Fibroblast of gingiva (primary cell): Measurements from ENCODE around the gene RABL6.

Experiments
- DNase-seq: peaks from one replicate; pipeline ENCODE4 v3.0.0-alpha.2; 2011; ENCODE audit warnings: low read depth

The RABL6 gene

DNA sequence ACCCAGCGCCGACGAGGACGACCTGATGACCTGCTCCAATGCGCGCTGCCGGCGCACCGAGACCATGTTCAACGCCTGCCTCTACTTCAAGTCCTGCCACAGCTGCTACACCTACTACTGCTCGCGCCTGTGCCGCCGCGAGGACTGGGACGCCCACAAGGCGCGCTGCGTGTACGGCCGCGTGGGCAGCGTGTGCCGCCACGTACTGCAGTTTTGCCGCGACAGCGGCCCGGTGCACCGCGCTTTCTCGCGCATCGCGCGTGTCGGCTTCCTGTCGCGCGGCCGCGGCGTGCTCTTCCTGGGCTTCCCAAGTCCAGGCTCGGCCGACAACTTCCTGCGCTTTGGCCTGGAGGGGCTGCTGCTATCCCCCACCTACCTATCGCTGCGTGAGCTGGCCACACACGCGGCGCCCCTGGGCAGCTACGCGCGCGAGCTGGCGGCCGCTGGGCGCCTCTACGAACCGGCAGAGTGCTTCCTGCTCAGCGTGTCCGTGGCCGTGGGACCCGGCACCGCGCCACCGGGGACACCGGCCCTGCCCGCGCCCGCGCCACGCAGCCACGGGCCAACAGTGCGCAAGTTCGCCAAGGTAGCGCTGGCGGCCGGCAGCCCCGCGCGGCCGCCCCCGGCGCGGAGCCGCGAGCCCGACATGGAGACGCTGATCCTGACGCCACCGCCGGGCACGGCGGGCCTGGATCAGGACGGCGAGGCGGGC is 38.8 kb downstream of the RABL6 start:
- DNase-seq = no peak

DNA sequence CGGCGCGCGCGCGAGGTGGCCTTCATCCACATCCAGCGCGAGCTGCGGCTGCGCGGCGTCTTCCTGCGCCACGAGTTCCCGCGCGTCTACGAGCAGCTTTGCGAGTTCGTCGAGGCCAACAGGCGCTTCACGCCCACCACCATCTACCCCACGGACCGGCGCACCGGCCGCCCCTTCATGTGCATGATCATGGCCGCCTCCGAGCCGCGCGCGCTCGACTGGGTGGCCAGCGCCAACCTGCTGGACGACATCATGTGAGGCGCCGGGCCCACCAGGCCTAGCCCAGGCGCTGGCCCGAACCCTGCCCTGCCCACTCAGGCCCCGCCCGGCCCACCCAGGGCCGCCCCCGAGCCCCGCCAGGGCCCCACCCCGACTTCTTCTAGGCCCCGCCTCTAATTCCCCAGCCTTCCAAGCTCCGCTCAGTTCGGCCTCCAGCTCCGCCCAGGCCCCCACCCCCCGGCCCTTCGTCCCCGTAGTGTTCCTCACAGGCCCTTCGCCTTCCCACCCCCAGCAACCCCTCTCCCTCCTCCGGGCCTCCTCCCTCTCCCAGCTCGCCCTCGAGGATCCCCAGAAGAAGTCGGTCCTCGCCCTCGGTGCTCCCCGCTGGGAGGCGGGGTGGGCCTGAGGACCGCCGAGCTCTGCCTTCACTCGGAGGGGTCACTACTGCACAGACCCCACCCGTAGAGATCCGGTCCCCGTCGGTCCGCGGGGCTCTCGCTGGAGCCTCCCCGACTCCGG is 39.5 kb downstream of the RABL6 start:
- peak; percentile 73 for DNase-seq

DNA sequence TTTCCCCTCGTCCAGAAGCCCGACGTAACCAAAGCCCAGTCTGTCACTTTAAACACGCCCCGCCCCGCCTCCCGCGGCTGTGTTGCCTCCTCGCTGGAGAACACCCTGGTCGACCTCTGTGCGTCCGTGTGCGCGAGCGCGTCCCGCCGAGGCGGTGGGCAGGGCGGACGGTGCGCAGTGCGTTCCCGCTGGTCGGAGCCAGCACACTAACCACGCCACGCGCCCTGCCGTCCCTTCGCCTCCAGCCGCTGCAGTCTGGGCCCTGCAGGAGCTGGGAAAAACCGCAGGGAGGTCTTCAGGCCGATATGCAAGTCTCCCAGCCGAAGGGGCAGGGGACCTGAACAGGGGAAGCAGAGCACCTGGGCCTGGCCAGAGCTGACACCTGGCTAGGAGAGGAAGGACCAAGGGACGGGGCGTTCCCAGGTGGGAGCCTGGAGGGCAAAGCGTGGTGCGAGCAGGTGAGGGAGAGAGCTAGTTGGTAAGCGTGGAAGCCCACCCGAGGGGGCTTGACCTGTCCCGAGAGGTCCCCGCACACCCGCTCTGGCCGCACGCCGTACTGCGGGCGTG is 40.2 kb downstream of the RABL6 start:
- DNase-seq = peak; percentile 84

DNA sequence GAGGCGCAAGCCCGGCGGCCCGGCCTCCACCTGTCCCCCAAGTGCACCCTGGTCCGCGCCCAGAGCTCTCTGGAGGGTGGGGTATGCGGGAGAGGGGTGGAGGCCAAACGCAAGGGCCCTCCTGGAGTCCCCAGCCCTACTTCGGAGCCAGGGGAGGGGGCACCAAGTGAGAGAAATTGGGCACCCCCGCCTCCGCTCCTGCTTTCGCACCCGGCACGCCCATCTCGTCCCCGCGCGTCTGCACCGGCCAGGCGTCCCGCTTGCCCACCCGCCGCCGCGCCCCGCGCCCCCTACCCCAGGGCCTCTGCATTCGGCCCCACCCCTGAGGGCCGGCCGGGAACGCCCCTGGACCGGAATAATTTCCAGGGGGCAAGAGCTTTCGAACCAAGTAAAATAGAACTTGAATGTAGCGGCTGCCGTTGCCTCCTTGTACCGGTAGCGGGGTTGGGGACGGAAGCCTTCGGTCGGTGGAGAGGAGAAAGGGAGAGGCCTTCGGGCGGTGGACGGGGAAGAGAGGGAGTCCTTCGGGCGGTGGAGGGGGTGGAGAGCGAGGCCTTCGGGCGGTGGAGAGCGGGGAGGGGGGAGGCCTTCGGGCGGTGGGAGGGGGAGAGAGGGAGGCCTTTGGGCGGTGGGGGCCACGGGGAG is 40.8 kb downstream of the RABL6 start:
- DNase-seq = no peak

DNA sequence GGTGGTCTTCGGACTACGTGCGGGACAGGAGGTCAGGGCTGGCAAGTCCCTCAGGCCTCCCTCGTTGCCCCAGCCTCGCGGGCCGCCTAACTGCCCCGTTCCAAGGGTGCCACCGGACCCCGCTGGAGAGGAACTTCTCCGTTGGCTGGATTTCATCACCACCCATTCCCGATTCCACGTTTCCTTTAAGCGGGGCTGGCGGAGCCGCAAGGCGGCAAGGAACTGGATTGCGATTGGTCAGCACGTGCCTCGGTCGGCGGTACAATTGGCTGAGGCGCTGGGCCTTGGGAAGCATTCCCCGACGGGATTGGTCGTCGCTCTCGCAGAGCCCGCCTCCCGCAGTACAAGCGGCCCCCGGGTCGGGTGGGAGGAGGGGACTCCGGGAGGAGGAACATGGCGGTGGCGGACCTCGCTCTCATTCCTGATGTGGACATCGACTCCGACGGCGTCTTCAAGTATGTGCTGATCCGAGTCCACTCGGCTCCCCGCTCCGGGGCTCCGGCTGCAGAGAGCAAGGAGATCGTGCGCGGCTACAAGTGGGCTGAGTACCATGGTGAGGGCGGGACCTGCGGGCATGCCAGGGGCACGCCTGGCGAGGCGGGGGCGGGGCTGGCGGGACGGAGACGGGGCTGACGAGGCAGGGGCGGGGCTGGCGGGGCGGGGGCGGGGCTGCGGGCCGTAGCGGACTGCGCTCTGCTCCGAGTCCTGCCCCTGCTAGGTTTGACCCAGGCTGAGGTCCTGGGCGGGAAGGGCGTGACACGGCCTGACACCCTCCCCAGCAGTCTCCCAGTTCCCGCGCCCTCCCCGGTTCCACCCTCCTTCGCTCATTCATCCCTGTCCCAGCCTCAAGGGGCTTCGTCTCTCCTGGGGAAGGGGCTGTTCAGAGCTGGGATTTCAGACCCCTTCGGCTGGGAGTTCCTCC is 41.6 kb downstream of the RABL6 start, which contains the start of gene PHPT1:
TSS of gene PHPT1 (plus strand) at position 372 of the 922 bp plus-strand sequence. CDS start at position 394, 22 bp downstream.
- peak; percentile 99 for DNase-seq

DNA sequence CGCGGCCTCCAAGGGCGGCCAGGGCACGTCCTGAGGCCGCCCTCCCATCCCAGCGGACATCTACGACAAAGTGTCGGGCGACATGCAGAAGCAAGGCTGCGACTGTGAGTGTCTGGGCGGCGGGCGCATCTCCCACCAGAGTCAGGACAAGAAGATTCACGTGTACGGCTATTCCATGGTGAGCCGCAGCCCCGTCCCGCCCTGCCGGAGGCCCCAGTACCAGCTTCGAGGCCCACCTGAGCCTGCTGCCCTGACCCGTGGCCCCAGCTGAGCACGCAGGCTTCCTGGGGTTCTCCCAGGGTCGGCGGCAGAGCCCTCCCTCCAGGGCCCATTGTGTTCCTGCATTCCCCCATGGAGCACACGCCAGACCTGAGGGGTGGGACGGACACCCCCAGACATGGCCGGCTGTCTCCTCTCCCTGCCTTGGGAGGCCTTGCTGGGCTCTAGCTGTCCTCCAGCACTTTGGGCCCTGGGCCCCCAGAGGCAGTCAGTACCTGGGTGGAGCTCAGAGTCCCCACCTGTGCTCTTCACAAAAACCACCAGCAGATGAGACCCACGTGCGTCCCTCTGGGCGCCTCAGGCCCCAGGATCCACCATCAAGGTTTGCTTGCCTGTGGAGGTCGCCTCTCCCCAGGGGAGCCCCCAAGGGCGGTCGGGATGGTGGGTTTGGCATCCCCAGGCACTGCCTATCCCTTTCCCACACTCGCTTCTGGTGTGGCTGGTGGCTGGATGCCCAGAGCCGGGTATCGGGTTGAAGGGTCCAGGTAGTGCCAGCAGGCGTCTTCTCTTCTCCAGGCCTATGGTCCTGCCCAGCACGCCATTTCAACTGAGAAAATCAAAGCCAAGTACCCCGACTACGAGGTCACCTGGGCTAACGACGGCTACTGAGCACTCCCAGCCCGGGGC is 42.5 kb downstream of the RABL6 start:
- DNase-seq = no peak

DNA sequence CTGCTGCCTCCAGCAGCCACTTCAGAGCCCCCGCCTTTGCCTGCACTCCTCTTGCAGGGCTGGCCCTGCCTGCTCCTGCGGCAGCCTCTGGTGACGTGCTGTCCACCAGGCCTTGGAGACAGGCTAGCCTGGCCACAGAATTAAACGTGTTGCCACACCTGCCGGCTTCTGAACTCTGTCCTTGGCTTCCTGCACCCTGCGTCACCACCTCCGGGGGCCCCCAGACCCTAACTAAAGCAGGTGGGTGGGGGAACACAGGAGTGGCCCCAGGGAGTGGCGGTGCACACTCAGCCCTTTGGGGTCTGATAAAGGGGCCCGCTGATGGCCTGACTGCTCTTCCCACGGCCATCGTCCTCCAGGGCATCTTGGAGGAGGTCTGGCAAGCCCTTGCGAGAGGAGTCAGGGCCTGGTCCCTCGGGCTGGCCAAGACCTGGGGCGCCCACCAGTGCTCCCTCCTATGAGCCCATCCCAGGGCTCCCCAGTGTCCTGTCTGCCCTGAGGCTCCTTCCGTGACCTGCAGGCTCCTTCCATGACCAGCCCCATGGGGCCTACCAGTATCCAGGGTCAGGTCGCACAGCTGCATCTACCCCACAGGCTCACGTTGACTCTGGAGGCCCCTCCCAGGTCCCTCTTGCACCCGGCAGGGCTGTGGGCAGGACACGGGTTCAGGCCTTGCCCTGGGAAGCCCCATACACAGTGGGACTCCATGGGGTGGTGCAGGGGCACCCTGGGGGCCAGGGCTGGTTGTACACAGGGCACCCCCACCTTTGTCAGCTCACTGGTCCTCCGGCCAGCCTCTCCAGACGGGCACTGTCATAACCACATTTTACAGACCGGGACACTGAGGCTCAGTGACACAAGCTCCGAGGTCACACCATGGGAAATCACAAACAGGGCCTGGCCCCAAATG is 43.4 kb downstream of the RABL6 start:
- no peak for DNase-seq

DNA sequence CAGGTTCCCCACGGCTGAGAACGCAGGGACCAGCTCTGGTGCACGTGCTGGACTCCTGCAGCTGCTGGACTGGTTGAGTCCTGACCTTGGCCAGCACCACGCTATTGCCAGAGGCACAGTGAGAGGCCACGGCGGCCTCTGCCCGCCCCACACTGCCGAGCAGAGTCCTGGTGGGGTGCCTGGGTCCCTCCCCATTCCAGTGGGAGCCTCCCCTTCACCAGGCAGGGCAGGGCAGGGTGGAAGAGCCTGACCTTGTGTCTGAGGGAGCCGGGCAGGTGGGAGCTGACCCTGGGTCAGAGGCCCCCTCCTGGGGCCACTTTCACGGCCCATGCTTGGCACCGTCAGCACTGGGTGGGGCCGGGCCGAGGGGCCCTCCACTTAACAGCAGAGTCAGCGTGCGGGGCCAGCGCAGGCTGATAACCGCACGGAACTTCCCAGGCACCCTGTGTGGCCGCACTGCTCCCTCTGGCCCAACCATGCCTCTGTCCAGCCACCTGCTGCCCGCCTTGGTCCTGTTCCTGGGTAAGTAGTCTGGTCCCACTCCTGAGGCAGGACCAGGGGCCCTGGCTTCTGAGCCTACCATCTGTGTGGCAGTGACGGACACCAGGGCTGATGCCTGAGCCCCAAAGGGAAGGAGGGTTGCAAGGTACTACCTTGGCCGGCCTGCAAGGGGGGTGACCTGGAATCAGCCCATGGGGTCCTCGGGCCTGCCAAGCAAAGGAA is 44.4 kb downstream of the RABL6 start, which contains the start of gene MAMDC4:
TSS of gene MAMDC4 (plus strand) at position 406 of the 723 bp plus-strand sequence. CDS start at position 477, 71 bp downstream.
- no peak for DNase-seq

DNA sequence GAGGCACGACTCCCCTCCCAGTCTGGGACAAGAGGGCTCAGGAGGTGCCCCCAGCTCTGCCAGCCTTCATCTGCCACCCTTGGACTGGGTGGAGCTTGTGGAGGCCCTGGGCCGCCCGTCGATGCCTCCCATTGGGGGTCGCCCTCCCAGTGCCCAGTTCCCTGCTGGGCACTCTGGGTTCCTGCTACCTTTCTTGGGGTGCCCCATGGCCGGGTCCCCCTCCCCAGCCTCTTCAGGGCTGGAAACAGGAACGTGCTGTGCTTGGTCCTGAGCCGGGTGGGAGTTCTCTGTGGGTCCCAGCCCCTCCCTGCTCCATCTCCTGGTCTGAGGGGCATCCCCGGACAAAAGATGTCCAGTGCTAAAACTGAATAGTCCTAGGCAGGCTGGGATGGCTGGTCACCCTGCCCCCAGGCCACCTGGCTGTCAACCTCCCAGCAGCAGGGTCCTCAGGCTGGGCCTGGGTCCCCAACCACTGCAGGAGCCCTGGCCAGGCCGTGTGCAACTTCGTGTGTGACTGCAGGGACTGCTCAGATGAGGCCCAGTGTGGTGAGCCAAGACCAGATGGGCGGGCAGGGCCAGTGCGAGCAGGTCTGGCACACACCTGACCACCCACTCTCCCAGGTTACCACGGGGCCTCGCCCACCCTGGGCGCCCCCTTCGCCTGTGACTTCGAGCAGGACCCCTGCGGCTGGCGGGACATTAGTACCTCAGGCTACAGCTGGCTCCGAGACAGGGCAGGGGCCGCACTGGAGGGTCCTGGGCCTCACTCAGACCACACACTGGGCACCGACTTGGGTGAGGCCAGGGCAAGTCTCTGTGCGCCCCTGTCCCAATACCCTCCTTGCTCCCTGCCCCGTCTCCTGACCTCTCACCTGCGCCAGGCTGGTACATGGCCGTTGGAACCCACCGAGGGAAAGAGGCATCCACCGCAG is 45.2 kb downstream of the RABL6 start:
- DNase-seq = no peak

DNA sequence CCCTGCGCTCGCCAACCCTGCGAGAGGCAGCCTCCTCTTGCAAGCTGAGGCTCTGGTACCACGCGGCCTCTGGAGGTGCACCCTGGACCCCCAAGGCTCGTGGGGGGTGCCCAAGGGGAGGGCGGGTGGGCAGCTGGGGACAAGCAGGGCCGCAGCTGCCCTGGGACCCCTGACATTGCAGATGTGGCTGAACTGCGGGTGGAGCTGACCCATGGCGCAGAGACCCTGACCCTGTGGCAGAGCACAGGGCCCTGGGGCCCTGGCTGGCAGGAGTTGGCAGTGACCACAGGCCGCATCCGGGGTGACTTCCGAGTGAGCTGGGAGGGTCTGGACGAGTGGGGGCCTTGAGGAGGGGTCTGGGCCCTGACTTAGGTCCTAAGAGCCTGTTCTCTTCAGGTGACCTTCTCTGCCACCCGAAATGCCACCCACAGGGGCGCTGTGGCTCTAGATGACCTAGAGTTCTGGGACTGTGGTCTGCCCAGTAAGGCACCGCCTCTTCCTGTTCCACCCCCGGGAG is 45.9 kb downstream of the RABL6 start:
- DNase-seq = no peak

DNA sequence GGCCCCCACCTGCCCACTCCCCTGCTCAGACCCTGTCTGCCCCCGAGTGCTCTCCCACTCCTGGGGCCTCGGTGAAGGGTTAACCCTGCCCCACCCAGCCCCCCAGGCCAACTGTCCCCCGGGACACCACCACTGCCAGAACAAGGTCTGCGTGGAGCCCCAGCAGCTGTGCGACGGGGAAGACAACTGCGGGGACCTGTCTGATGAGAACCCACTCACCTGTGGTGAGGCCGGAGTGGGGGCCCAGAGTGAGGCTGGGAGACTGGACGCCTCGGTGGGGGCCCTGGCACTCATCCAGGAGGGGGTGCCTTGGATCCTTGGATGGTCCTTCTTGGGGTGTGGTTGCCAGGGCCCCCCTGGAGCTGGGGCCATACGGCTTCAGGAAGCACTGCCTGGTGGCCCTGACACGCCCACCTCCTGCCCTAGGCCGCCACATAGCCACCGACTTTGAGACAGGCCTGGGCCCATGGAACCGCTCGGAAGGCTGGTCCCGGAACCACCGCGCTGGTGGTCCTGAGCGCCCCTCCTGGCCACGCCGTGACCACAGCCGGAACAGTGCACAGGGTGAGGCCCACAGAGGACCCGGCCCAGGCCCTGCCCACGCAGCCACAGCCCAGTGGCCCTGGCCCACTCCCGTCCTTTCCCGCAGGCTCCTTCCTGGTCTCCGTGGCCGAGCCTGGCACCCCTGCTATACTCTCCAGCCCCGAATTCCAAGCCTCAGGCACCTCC is 46.5 kb downstream of the RABL6 start:
- DNase-seq = no peak

DNA sequence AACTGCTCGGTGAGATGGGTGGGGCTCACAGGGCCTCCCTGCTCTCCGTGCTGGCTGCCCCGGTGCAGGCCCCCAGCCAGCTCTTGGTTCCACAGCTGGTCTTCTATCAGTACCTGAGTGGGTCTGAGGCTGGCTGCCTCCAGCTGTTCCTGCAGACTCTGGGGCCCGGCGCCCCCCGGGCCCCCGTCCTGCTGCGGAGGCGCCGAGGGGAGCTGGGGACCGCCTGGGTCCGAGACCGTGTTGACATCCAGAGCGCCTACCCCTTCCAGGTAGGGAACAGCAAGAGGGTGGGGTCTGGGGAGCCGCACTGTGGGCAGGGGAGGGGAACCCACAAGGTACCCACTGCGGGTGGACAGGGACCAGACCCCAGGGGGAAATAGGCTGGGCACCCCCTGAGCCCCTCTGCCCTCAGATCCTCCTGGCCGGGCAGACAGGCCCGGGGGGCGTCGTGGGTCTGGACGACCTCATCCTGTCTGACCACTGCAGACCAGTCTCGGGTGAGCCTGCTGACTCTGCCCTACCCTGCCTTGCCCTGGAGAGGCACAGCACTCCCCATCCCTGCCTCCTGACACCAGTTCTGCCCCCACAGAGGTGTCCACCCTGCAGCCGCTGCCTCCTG is 47.2 kb downstream of the RABL6 start:
- DNase-seq = no peak

DNA sequence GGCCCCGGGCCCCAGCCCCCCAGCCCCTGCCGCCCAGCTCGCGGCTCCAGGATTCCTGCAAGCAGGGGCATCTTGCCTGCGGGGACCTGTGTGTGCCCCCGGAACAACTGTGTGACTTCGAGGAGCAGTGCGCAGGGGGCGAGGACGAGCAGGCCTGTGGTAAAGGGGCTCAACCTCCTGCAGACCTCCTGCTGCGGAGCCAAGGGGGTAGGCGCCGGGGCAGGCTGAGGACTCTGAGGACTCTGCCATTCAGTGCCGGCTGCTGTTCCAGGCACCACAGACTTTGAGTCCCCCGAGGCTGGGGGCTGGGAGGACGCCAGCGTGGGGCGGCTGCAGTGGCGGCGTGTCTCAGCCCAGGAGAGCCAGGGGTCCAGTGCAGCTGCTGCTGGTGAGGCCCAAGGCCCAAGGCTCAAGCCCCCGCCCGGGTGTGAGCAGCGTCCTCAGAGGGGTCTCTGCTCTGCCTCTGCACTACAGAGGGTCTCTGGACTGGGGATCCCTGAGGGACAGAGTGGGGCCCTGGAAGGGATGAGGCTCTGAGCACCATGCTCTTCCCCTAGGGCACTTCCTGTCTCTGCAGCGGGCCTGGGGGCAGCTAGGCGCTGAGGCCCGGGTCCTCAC is 47.8 kb downstream of the RABL6 start:
- DNase-seq = no peak

DNA sequence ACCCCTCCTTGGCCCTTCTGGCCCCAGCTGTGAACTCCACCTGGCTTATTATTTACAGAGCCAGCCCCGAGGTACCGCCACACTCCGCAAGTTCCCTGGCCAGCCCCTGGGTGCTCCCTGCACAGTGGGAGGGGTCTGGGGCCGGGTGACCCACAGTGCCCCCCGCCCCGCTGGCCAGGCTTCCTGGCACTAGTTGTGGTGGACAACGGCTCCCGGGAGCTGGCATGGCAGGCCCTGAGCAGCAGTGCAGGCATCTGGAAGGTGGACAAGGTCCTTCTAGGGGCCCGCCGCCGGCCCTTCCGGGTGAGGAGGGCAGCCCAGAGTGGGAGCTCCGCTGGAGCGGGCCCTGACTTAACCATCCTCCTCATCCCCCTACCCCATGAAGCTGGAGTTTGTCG is 48.3 kb downstream of the RABL6 start:
- DNase-seq = no peak

DNA sequence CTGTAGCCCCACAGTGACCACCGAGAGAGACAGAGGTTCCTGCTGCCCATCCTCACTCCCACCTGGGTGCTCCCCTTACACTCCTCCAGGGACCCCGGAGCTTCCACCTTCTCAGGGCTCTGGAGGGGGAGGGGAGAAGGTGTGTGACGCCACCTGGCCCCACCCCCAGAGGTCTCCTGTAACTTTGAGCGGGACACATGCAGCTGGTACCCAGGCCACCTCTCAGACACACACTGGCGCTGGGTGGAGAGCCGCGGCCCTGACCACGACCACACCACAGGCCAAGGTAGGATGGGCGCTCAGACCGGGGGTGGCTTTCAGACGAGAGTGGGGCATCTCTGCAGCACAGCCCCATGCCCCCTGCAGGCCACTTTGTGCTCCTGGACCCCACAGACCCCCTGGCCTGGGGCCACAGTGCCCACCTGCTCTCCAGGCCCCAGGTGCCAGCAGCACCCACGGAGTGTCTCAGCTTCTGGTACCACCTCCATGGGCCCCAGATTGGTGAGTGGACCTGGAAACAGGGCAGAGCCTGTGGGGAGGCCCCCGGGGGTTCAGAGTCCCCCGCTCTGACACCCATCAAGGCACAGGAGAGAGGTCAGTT is 48.9 kb downstream of the RABL6 start:
- DNase-seq = no peak
